H1 (cell line): ENCODE data around the gene GSE1. TPM values are rescaled to one million over a fixed set of nuclear protein-coding genes. Genes with fewer than 3 reads are reported as not detected.

Experiments
- JUND ChIP-seq: IDR thresholded peaks from 2 replicates; pipeline ENCODE4 v1.6.1; 2011; ENCODE audit warnings: mild to moderate bottlenecking, improper control_type of control experiment, low read length
- KDM5A ChIP-seq: fragments of 200-600 bp; IDR thresholded peaks from 2 replicates; pipeline ENCODE4 v1.7.1; 2012; ENCODE audit warnings: mild to moderate bottlenecking, low read length, inconsistent platforms, mixed read lengths
- SAP30 ChIP-seq: fragments of 300-600 bp; sonication (generic); IDR thresholded peaks from 2 replicates; pipeline ENCODE4 v1.7.1; 2012; ENCODE audit warnings: low read length, moderate library complexity, mild to moderate bottlenecking, inconsistent platforms; ENCODE audit not compliant: insufficient read depth, insufficient replicate concordance
- SIN3A ChIP-seq, 2 experiments: IDR thresholded peaks in 1 of 2; conservative IDR thresholded peaks in 1 of 2; 2 replicates each; pipeline ENCODE4 v1.6.1; 2011 to 2012; ENCODE audit warnings: low read length in 2 of 2, improper control_type of control experiment in 1 of 2, low read depth in 1 of 2, mild to moderate bottlenecking in 1 of 2
- SP4 ChIP-seq: IDR thresholded peaks from 2 replicates; pipeline ENCODE4 v1.6.1; 2012; ENCODE audit warnings: low read length, inconsistent platforms
- polyA plus RNA-seq, 7 experiments: library from polyadenylated mRNA; depleted of rRNA in 3 of 7; stranded (reverse) in 5 of 7; unstranded in 2 of 7; fragments of >200 nt in 5 of 7; fragments of 200-250 nt in 2 of 7; gene quantifications; 1 replicate in 5 of 7; 2 replicates in 1 of 7; 4 replicates in 1 of 7; pipeline versions ENCODE4 v1.2.1 to v1.2.3, GENCODE V29; 2011 to 2013; ENCODE audit warnings: missing spikeins in 2 of 7, mixed read lengths in 2 of 7
- total RNA-seq: library from RNA; stranded (reverse); fragmentation: NEBNext Ultra II Directional; extraction: Animal tissue kit (Norgen Biotek cat#: 25700); gene quantifications from 2 replicates; pipeline ENCODE4 v1.2.1, GENCODE V29; 2021

The GSE1 gene
- total and polyA plus RNA-seq, 2 of the 8 experiments (the other 6 are each of a cell fraction or from before 2014, with no cell fraction given), result 26.0 to 65.6 TPM

GRCh38 chr16:85608887-85609286, 4.2 kb upstream of the GSE1 start (continued):
- TF ChIP-seq SAP30 (no peak), SIN3A (conservative IDR thresholded peaks at IDR 0.05 in 1 of 2, IDR thresholded peaks at IDR 0.05 in 1 of 2; ENCODE audit: low read depth in 1 of 2, low read length in 2 of 2) (no peak), SP4 (no peak), JUND (no peak), KDM5A (no peak)
